Esophagus squamous epithelium (tissue), 4 donors: Measurements from ENCODE around the gene AMHR2.

Experiments
- CTCF ChIP-seq, 6 experiments: fragments of 450-650 bp in 4 of 6; fragments of 200-600 bp in 2 of 6; sonication (generic) in 2 of 6; IDR thresholded peaks; one replicate each; pipeline ENCODE4 v1.5.1; 2016 to 2019; ENCODE audit warnings: antibody characterized with exemption in 6 of 6, mild to moderate bottlenecking in 4 of 6, moderate library complexity in 4 of 6
- POLR2A ChIP-seq, 4 donors: fragments of 450-650 bp; IDR thresholded peaks; one replicate each; pipeline ENCODE4 v1.6.1; 2017; ENCODE audit warnings: antibody characterized with exemption in 4 of 4, mild to moderate bottlenecking in 4 of 4, moderate library complexity in 3 of 4

GRCh38 chr12:53464685-53465418 is 41.2 kb downstream of the AMHR2 start:
- TF ChIP-seq CTCF (IDR thresholded peaks at IDR 0.05) (no peak), POLR2A (IDR thresholded peaks at IDR 0.05) (no peak)
